ENCODE data around the gene NOXRED1. TPM values are rescaled to one million over a fixed set of nuclear protein-coding genes. Genes with fewer than 3 reads are reported as not detected.

The NOXRED1 gene
- total and polyA plus RNA-seq, 2 experiments from 2014 or later, result 0.24 TPM; not detected in 1

DNA sequence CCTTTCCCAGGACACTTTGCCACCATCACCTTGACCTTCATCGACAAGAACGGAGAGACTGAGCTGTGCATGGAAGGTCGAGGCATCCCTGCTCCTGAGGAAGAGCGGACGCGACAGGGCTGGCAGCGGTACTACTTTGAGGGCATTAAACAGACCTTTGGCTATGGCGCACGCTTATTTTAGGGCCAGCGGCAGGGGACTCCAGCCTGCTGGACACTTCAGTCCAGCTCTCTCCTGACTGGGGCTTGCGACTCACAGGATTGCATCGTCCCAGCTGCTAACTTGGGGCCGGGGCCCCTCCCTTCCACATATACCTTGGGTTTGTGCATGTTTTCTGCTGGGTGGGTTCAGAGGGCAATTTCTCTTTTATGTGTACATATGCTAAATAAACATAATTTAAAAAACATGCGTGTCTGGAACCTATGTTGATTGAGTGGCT is 45.8 kb upstream of the NOXRED1 start (continued):
- no peak for TF ChIP-seq ZNF462 (CRISPR knock-in tag; IDR thresholded peaks at IDR 0.05)
- no peak for TF ChIP-seq EZH2phosphoT487 (IDR thresholded peaks at IDR 0.05; ENCODE audit: unreplicated experiment)
- no peak for TF ChIP-seq EZH2 (IDR thresholded peaks at IDR 0.05; ENCODE audit: low read depth, unreplicated experiment)
- TF ChIP-seq, protein P1, sequence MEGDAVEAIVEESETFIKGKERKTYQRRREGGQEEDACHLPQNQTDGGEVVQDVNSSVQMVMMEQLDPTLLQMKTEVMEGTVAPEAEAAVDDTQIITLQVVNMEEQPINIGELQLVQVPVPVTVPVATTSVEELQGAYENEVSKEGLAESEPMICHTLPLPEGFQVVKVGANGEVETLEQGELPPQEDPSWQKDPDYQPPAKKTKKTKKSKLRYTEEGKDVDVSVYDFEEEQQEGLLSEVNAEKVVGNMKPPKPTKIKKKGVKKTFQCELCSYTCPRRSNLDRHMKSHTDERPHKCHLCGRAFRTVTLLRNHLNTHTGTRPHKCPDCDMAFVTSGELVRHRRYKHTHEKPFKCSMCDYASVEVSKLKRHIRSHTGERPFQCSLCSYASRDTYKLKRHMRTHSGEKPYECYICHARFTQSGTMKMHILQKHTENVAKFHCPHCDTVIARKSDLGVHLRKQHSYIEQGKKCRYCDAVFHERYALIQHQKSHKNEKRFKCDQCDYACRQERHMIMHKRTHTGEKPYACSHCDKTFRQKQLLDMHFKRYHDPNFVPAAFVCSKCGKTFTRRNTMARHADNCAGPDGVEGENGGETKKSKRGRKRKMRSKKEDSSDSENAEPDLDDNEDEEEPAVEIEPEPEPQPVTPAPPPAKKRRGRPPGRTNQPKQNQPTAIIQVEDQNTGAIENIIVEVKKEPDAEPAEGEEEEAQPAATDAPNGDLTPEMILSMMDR (conservative IDR thresholded peaks at IDR 0.05; ENCODE audit: low read depth in 2 of 2), result no peak
- no peak for TF ChIP-seq JUNB (IDR thresholded peaks at IDR 0.05; ENCODE audit: unreplicated experiment)
- no peak for TF ChIP-seq STAT1 (IDR thresholded peaks at IDR 0.05; ENCODE audit: unreplicated experiment)
- no peak for TF ChIP-seq ETS1 (IDR thresholded peaks at IDR 0.05)
- no peak for TF ChIP-seq NANOG (IDR thresholded peaks at IDR 0.05; ENCODE audit: borderline replicate concordance)
